GM21576 (cell line): ENCODE measurements around the gene EDIL3.

Source experiments
- ATAC-seq: cut with Tn5 transposase; IDR thresholded peaks from one replicate; pipeline ENCODE4 v1.9.1; 2021; ENCODE audit warnings: mild to moderate bottlenecking, moderate library complexity; ENCODE audit not compliant: unreplicated experiment

The EDIL3 gene

GRCh38 chr5:83973925-83974815 is 410.5 kb downstream of the EDIL3 start:
- ATAC-seq: no peak

GRCh38 chr5:83972909-83973308 is 411.8 kb downstream of the EDIL3 start:
- no peak for ATAC-seq

DNA sequence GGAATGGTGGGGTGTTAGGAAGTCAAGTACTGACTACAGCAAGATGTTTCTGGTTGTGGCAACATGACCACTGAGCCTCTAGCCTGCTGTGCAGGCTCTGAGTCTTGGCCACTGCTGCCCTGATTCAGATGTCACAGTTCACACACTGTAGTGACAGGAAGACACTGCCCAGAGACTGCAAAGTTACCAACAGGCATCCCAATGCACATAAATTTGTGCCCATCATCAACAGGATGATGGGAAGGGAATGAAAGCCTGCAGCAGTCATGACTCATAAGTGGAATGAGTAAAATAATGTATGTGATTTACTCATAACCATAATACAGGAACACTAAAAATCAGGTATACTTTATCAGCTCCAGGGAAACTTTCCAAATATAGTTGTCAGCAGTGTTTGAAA is 412.4 kb downstream of the EDIL3 start:
- no peak for ATAC-seq

DNA sequence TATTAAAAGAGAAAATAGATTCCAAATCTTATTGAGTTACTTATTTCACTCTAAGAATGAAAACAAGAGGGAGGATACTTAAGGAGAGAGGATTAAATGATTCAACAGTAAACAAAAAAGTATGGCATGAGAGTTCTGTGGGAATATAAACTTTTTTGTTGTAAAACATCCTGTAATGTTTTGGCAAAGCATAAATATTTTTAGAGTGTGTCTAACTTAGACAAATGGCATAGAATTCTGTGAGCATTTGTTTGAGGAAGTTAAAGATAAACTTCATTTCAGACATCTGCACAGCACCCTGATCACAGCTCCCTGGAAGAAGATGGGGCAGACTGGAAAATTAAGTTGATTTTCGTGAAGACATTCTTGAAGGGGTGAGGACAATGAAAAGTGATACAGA is 417.3 kb downstream of the EDIL3 start:
- ATAC-seq: no peak

- ATAC-seq: no peak
Measured at GRCh38 chr5:83965441-83965840, 419.2 kb downstream of the EDIL3 start.

DNA sequence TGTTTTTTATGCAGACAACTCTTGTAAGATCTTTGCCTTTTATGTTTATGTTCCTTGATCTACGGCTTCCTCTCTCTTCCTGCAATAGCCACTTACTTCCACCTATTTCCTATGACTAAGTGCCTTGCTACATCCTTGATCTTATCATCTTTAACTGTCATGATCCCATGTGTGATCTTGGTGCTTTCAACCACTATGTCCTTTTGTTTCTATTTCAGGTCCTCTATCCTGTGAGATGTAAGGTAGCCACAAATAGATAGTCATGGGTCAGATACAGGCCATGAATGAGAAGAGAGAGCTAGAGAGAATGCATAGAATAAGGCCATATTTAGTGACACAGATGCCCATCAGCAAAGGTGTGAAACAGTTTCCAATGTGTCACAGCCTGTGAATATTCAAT is 420.4 kb downstream of the EDIL3 start:
- ATAC-seq: no peak

GRCh38 chr5:83957188-83957587 is 427.5 kb downstream of the EDIL3 start:
- no peak for ATAC-seq

GRCh38 chr5:83956386-83956785 is 428.3 kb downstream of the EDIL3 start:
- ATAC-seq: no peak

- ATAC-seq: no peak
Measured at GRCh38 chr5:83955916-83956315, 428.8 kb downstream of the EDIL3 start.

DNA sequence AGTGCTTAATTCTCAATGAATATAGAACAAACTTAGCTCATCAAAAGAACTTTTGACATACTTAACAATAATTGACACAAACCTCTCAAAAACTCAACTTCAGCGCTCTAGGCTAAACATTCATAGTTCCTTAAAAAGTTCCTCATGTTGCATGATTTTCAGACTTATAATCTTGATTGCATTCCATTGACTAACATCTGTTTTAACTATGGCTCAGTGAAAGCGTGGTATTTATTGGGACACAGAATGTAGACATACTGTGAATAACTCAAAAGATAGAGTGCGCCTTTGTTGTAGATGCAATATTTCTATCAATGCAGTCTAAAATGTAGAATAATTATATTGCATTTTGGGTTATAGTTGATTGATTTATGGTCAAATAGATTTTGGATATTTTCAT is 436.9 kb downstream of the EDIL3 start:
- ATAC-seq: no peak

GRCh38 chr5:83946516-83946915 is 438.2 kb downstream of the EDIL3 start:
- no peak for ATAC-seq

DNA sequence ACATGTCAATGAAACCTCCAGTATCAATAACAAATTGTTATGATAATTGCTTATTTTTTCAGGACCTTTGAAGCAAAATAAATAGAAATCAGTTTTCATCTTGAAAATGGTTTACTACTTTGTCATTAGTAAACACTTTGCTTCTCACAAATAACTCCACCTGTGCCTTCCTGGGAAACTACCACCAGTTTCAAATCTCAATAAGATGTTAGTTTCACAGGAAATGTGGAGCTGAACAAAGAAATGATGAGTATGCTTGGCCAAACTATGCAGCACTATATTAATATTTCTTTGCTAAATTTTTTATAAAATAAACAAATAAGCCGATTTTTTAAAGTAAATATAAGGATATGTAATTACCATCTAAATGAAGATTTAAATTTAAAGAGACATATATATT is 442.5 kb downstream of the EDIL3 start:
- ATAC-seq: no peak

- no peak for ATAC-seq
Measured at GRCh38 chr5:83937837-83938236, 446.8 kb downstream of the EDIL3 start.

GRCh38 chr5:83931969-83932368 is 452.7 kb downstream of the EDIL3 start:
- no peak for ATAC-seq

- ATAC-seq: peak; percentile 75
Measured at GRCh38 chr5:83927140-83927733, 457.4 kb downstream of the EDIL3 start.

DNA sequence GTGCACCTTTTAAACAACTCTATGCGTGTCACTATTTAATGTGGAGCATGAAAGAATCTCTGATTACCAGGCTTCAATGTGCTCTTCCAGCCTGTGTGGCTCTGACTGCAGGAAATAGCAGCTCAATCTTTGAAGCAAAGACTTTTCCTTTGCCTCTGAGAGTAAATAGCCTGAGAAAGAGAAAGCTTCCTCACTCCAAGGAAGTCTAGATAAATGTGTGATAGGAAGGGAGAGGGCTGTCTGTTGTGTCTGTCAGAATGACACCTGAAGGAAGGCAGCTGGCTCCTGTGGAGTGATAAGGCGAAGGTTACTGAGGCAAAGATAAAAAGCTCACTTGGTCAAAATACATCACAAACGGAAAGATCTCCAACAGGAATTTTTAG is 458.7 kb downstream of the EDIL3 start:
- no peak for ATAC-seq

DNA sequence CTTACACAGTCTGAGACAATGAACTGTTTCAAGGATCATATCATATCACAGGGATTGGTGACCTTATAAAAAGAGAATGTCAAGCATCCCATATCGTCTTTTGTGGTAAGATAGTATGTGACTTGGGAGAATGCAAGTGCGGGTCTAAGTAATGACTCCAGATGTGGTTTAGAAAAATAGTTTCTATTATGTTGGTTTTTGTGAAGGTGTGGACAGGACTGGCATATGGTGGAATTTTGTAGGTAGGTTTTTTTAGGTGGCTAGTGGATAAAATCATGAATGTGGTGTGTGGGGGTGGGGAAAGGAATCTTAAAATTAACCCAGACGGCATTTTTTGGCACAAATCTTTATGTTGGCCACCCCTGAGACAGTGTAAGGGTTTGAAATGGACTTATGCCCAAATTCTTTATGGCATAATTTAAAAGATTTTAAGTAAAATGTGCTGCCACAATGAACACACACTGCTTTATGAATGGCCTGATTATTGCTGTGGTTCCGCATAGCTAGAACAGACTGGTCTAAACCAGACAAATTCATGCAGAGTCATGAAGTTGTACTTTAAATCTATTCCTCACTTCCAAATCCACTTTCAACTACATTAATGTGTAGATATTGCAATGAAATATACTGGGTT is 459.2 kb downstream of the EDIL3 start:
- ATAC-seq: no peak

DNA sequence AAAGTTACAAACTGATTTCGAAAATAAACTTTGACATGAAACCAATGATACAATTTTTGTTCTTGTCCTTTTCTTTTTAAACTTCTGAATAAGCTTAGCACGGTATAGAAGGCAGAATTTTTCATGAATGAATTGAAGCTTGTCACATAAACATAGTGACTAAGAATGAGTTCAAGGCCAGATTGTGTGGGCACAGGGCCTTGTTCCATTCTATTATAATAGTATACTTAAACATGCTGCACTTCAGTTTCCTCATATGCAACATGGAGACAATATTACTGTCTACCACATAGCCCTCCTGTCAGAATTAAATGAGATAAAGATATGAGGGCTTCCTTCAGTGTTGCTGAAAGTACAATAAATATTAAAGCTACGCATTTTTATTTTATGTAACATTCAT is 459.8 kb downstream of the EDIL3 start:
- ATAC-seq: no peak

GRCh38 chr5:83924171-83924570 is 460.5 kb downstream of the EDIL3 start:
- ATAC-seq: no peak

GRCh38 chr5:83922699-83923098 is 462.0 kb downstream of the EDIL3 start:
- no peak for ATAC-seq

DNA sequence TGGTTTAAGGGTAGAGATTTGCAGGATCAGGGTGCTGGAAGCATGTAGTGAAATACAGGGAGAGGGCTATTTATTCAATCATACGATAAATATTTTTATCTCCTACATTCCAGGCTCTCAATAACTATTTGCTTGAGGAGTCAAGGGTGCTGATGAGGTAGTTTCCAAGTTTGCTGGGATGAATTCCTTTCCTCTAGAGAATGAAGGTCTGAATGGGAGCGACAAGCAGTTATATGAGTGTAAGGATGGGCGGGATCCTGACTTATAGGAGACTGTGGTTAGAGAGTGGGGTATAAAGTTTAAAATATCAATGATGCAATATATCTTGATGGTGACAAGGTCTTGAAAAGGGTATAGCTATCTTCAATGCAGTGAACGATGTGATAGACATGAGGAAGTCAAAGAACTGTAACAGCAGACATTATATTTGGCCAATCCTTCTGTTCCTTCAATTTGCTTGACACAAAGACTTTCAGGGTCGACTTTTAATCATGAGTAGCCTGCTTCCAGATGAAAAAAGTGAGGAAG is 462.9 kb downstream of the EDIL3 start:
- ATAC-seq: no peak
